ENCODE measurements around the gene CELF4.

The CELF4 gene

DNA sequence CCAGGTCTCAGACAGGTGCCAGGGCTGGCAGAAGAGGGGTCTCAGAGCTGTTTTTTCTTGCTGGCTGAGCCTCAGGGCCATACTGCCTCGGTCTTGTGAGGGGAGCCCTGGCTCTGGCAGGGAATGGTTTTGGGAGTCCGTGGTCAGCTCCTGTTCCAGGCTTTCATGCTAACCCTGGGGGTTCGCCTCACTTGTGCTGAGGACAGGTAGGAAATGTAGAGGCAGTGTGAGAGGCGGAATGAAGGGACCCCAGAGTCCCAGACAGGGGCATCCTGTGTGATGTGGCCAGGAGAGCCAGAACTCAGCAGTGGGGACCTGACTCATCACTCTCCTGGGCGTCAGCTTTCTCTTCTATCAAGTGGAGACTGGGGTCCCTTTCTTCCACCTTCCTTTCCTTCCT lies 5.7 kb upstream of the CELF4 start:
- no peak for DNase-seq

- DNase-seq: no peak
Observed at GRCh38 chr18:37570336-37570930, 4.8 kb upstream of the CELF4 start.

- DNase-seq: no peak
Observed at GRCh38 chr18:37568671-37569070, 3.1 kb upstream of the CELF4 start.

DNA sequence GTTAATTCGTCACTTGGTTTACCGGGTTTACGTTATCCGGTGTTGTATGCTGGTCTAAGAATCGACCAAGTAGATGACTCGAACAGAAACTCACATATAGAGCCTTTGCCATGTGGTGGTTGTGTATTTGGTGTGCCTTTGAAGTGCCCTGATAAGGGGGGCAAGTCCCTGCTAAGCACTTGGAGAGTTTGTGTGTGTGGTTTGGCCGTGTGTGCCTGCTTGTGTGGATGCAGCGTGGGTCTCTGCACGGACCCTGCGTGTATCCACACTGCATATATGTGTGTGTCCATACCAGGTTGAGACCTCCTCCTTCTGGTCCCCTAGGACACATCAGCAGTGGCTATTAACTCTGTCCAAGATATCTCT lies 2.4 kb upstream of the CELF4 start:
- DNase-seq: no peak

DNA sequence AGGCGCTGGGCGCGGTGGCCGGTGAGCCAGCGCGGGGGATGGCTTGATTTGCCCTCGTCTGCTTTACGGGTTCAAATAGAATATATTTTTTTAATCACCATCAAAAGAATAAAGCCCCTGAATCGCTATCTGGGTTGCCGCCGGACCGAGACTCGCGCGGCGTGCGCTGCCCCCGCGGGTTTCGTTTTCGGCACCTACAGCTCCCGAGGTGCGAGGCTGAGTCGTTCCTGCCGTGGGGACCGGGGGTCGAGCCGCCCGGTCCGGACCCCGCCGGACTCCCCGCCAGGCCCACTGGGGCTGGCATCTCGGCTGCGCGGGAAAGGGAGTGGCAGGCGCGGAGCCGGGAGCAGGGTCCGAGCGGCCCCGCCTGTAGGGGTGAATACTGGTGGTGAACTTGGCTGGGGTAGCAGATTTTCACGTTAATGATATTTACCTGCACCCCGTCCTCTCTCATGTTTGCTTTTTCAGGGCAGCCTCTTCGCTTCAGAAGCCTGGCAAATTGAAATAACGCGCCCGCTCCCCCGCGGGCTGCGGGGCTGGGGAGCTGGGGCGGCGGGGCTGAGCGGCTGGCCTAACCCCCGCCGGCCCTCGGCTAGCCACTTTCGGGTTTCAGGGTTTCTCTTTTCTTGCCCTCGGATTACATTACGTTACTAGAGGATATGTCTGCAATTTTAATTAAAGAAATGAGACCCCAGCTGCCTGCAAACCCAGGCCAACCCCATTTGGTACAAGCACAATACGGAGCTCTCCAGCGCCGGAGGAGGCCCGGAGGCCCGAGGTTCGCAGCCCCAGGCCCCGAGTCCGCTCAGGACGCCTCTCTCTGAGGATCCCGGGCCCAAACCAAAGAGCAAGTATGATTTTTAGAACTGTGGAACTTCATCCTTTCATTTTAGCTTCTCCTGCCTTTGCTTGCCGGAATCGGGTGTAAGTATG lies 1.7 kb upstream of the CELF4 start:
- no peak for DNase-seq

DNA sequence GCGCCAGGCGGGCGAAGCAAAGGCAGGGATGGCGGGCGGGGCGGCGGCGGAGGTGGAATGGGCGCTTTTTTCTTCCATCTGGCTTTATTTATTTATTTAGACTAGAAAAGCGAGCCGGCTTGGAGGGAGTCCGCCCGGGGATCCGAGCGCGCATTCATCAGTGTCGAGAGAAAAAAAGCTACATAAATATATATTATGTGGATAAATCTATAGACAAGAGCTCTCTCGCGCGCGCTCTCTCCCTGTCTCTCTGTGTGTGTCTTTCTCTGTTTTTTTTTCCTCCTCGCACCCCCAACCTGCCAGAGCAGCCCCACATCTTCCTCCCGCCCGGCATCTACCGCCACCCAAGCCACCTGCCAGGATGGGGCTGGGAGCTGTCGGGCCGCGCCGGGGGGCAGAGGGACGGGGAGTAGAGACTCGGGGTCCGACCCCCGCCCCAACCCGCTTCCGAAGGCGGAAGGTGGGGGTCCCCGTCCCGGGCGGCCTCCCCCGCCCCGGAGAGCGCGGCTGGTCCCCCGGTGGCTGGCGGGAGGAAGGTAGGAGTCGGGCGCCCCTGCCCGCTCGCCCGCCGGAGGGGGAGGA lies 972 bp upstream of the CELF4 start:
- DNase-seq: no peak

- DNase-seq: no peak
Observed at GRCh38 chr18:37565977-37566478, 430 bp upstream of the CELF4 start.

- no peak for DNase-seq
Observed at GRCh38 chr18:37564711-37565100, 892 bp downstream of the CELF4 start.

- DNase-seq: no peak
Observed at GRCh38 chr18:37563931-37564392, 1.6 kb downstream of the CELF4 start.

DNA sequence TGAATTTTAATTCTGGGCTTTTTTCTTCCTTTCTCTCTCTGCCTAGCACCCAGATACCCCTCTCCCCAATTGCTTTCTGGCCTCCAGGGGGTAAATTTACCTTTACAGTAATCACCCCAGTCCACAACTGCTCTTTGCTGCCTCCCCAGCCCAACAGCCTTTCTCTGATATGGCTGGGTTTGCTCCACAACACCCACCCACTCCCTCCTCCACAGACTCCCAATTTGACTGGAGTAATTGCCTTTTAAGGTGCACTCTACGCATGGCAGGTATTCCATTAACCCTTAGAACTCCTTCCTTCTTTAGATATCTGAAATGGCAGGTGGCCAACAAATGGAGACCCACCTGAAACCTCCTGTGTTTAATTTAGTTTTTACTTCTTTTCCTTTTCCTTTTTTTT lies 3.6 kb downstream of the CELF4 start:
- no peak for DNase-seq

- no peak for DNase-seq
Observed at GRCh38 chr18:37560003-37560402, 5.6 kb downstream of the CELF4 start.

- no peak for DNase-seq
Observed at GRCh38 chr18:37559194-37559593, 6.4 kb downstream of the CELF4 start.

GRCh38 chr18:37554399-37554787 lies 11.2 kb downstream of the CELF4 start:
- DNase-seq: no peak

DNA sequence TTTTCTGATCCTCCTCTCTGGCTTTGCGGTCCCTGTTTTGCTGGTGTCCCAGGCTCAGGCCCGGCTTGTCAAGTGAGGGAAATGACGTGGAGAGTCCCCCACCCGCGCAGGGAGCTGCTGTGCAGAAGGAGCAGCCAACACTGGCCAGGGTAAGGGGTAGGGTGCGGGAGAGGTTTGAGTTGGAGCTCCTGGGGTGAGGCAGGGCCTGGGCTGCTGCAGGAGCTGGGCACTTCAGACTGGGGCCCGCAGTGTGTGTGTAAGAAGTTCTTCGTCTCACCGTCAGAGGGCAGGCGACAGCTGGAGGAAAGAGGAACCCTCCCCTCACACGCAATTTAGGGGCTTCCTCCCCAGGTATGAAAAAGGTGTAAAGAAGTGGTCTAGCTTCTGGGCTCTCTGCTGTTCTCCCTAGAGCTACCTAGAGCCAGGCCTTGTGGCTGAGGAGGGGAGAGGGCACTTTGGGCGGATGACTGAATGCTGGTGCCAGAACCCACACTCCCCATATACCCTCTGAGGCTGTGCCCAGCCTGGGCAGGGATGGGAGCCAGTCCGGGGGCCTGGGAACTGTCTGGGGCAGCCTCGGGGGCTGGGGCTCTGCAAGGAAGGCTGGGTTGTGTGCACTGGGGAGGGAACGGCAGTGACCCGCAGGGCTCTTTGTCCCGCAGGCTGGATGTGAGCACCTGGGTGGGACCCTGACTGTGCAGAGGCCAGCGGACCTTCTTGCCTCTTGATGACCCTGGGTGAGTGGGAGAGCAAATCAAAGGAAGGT lies 11.8 kb downstream of the CELF4 start:
- DNase-seq: no peak

DNA sequence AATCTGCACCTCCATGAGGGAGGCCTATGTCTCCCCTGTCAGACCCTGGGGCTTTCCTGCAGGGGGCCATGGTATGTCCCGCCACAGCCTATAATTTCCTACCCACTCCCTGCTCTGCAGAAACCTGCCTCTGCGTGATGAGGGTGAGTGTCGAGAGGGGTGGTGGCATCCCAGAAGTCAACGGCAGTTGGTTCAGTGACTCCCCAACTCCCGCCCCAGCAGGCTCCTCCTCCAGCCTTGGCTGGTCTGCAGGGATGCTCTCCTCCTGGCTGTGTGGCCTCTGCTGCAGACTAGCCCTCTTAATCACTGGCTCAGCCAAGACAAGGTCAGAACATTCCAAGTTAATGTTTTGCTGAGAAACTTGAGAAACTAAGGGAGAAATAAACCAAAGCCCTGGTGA lies 13.3 kb downstream of the CELF4 start:
- no peak for DNase-seq

GRCh38 chr18:37551846-37552245 lies 13.8 kb downstream of the CELF4 start:
- DNase-seq: no peak

GRCh38 chr18:37551249-37551648 lies 14.3 kb downstream of the CELF4 start:
- no peak for DNase-seq

DNA sequence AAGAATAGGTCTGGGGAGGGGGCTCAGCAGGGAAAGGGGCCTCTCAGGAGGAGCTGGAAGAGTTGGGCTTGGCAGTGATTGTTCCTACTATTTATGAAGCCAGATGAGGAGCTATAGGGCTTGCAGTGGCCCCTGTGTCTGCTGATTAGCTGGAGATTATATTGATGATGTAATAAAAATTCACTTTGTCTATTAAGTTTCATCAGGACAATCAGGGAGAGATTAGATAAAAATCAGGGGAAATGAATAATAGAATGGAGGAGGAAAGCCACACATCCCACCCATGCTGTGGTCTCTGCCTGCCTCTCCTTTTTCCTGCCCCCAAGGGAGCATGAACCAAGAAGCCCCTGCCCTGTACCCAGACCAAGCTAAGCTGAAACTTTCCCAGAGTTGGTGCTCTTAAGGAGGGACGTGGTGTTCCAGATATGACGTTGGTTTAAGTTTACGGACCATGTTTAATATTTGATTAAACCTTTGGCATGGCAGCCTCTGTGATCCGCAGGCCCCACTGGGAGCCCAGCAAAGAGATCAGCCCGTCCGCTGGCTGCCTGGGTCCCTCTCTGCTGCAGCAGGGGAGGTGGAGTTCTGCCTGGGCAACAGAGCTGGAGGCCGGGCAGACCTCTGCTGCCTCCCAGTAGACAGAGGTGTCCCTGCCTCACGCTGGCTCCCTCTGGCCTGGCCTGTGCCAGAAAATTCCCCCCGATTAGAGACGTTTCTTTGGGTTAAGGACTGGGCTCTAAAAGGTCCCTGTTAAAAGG lies 15.3 kb downstream of the CELF4 start:
- DNase-seq: no peak

DNA sequence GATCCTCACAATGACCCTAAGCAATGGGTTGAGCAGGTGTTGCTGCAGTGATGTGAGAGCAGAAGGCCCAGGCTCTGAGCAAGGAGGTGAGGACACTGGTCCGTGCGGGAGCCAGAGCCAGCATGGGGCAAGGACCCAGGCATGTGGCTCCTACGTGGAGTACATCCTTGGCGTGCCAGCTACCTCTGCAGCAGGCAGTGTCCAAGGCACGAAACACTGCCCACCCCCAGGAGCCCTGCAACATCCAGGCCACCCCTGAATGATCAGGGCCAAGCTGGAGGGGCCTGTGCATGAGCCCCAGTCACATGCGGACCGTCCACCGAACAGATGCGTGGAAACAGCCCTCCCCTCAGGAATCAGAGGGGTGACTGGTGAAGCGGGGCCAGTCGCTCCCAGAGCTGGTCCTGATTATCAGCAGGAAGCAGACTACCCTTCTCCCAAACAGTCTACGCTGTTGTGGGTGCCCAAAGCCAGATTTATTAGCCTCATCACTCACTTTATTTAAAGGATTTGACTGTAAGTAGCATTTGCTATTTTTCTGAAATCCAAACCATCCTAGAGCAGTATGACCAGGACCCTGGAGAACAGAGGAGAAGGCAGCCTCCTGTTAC lies 16.8 kb downstream of the CELF4 start:
- no peak for DNase-seq

- DNase-seq: no peak
Observed at GRCh38 chr18:37547196-37547827, 18.3 kb downstream of the CELF4 start.

DNA sequence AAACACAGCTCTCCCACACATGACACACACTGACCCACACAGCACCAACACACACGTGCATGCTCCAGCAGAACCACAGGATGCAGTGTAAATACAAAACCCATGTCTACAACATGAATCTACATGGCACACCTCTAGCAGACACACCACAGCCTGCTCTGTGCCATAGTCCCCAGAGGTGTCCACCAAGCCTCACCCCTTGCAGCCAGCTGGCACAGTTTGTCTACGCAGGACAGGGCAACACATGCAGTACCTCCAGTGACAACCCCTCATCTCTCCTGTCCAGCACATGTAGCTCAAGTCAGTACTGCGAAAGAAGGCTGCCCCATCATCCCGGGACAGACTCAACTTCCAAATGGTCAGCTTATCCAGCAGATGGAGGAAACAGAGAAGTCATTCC lies 18.9 kb downstream of the CELF4 start:
- no peak for DNase-seq

DNA sequence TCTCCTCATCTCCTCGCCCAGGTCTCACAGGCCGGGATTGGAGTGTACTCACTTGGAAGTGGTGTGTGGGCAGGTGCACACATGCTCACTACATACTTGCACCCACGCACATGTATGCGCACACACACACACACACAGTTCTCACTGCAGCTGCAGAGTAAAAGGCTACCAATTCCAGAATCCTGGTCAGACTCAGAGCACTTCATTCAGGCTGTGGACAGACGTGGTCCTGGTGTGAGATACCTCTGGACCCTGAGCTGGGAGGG lies 19.4 kb downstream of the CELF4 start:
- no peak for DNase-seq

Measured in activated naive CD4-positive, alpha-beta T cell treated with anti-CD3 and anti-CD28 coated beads, Interleukin-2, amount 50 U/mL, for 16 hours (primary cell).